T-helper 2 cell treated with Interferon-gamma antibody and Interleukin-4, amounts not matched to agents 100 ng/mL and 5 ng/mL, for 36 hours (primary cell): ENCODE data around the gene HSPA9. TPM values are rescaled to one million over a fixed set of nuclear protein-coding genes. Genes with fewer than 3 reads are reported as not detected.
"Not testable (repeated sequence)": the region's sequence is repeated elsewhere in the genome, so short reads cannot be mapped to it uniquely, and the experiment has no call there.

ENCODE experiments used
- intact Hi-C: fragments of 100-400 bp; cut with micrococcal nuclease; formaldehyde crosslinking; loops from one replicate; pipeline ENCODE4 v1.15.1; 2023
- total RNA-seq: library from RNA; stranded (reverse); gene quantifications from 2 replicates; pipeline ENCODE4 v1.2.3, GENCODE V29; 2022

The HSPA9 gene
- total RNA-seq, 1 donor from 2014 or later, result 227 TPM

DNA sequence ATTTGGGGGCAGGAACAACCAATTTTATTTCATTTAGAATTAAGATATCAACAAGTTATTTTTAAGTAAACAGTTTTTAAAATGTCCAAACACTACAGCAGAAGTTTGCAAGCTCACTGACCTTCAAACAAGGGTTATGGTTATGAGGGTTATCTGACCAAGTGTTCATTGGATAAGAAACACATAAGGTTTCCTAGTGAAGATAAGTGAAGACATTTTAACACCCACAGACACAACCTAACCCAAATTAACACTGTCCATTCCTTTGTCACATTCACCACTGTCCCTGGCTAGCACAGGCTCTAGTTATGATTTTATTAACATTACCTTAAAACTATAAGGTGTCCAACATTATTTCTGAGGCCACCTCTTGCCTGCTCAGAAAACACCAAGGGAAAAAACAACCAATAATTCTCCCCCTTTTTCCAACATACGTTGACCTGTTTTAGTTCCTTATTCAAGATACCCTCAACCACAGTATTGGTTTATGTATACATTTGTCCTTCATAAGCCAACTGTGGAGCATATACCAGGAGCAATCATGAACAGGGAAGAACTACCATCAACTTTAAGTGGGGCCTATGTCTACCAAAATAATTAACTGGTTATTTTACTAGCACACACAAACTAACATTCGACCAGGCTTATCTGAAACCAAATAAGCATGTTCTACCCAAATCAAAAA is 36.1 kb downstream of the HSPA9 start:
- intact Hi-C loops, result no loop called here

GRCh38 chr5:138536665-138537315 is 38.4 kb downstream of the HSPA9 start:
- intact Hi-C loops, result no loop called here

DNA sequence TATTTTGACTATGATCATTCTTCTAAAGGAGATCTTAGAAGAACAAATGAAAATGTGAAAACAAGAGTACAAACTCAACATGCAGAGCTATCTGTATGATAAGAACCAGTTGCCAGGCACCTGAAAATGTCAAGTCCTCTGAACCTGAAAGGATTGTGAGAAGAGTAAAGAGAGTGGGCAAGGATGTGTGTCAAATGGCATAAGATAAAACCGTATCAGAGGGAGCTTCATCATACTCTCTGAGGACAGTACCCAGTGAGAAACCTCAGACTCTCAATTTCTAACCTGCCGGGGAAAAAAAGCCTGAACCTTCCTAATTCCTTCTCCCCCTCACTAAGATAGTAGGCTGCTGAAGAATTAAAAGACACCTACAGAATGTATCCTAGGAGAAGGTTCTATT is 39.0 kb downstream of the HSPA9 start:
- intact Hi-C loops, result no loop called here

DNA sequence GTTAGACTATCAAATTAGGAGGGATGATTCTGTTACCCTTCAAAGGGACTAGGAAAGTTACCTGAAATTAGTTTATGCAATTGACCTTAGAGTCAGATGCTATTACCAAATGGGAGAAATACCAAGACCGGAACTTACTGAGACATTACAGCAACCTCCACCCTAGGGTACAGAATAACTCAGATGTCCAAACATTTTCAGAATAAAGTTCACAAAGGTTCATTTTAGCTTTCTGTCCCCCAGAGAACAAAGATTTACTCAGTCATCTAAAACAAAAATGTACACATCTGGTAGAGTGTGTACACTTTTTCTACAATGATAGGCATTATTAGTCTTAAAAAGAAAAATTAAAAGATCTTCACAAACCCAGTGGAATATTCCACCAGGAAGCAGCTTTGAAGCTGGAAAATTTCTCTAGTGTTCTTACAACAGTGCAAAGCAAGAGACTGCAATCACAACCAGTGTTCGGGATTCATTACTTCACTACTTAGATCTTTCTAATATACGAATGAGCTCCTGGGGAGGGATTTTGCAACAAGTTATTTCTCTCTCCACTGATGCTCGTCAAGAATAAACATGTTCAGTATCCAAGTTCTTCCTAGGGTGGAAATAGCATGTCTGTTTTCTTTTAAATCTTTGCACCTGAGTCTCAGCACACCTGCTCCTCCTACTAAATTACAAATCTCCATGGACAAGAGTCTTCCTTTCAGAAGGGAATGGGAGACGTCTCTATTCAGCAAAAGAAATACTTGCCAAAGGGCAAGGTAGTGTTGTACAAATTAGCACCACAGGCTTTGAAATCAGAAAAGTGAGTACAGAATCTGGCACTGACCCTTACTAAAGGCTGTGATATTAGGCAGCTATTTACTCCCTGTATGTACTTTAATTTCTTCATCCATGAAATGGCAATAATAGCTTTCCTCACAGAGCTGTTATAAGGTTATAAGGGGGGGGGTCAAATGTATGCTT is 40.9 kb downstream of the HSPA9 start:
- intact Hi-C loops, result no loop called here

DNA sequence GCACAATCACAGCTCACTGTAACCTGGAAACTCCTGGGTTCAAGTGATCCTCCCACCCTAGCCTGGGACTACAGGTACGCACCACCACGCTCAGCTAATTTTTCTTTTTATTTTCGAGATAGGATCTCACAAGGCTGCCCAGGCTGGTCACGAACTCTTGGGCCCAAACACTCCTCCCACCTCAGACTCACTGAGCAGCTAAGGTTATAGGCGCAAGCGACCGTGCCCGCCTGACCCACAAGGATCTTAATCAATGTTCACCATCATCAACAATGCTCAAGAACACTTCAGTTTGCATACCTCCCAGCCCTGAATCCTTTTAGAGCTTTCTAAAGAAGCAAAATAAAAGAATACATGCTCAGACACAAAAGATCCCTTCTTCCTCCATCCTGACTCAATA is 45.4 kb downstream of the HSPA9 start:
- intact Hi-C loops, result no loop called here

- intact Hi-C loops, result no loop called here
Measured at GRCh38 chr5:138528744-138529469, 46.3 kb downstream of the HSPA9 start.

- intact Hi-C loops, result no loop called here
Measured at GRCh38 chr5:138528208-138528607, 47.0 kb downstream of the HSPA9 start.

DNA sequence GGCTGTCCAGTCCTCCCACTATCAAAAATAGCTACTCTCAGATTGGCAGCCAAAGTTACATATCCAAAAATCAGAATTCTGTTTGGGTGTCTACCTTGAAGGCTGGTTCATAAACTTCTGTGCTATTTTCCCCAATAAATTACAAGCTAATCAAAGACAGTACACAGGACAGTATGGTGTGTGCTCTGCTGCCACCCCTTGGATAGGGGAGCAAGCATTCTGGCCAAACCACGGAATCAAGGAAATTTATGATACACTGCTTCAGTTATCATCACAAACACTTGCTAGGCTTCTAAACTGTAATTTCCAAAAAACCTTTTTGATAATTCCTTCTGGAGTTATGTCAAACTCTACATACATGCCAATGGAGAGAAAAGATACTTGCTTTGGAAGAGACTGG is 48.0 kb downstream of the HSPA9 start:
- intact Hi-C loops, result no loop called here

DNA sequence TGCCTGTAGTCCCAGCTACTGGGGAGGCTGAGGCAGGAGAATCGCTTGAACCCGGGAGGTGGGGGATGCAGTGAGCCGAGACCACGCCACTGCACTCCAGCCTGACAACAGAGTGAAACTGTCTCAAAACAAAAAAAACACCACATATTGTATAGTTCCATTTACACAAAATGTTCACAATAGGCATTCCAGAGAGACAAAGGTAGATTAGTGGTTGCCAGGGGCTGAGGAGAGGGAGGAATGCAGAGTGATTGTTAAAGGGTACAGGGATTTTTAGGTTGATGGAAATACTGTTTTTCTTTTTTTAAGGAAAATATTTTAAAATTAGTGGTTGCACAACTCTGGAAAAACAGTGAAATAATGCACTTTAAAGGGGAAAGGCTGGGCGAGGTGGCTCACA is 51.8 kb downstream of the HSPA9 start:
- intact Hi-C loops, result no loop called here

DNA sequence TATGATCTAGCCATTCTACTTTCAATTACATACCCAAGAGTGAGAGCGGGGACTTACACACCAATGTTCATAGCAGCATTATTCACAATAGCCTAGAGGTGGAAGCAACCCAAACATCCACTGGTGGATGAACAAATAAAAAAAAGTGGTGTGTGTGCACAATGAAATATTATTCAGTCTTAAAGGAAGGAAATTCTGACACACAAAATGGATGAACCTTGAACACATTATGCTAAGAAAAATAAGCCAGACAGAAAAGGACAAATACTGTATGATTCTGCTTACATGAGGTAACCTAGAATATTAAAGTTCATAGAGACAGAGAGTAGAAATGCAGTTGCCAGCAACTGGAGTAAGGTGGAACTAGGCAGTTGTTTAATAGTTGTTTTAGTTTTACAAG is 54.2 kb downstream of the HSPA9 start:
- intact Hi-C loops, result no loop called here

DNA sequence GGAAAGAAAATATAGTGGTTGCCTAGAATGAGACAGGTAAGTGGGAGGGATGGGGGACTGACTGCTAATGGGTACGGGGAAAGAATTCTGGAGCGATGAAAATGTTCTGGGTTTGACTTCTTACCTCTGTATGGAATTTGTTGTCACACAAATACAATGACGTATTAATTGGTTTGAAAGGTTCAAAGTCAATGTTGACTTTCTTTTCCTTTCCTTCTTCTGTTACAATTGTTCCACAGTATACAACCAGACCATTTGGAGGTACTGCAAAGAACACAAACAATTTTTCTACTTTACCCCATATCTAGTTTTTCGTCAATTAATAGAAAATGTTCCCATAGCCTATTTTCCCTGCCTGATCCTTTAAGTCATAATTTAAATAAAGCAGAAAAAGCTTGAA is 57.8 kb downstream of the HSPA9 start:
- intact Hi-C loops, result no loop called here

DNA sequence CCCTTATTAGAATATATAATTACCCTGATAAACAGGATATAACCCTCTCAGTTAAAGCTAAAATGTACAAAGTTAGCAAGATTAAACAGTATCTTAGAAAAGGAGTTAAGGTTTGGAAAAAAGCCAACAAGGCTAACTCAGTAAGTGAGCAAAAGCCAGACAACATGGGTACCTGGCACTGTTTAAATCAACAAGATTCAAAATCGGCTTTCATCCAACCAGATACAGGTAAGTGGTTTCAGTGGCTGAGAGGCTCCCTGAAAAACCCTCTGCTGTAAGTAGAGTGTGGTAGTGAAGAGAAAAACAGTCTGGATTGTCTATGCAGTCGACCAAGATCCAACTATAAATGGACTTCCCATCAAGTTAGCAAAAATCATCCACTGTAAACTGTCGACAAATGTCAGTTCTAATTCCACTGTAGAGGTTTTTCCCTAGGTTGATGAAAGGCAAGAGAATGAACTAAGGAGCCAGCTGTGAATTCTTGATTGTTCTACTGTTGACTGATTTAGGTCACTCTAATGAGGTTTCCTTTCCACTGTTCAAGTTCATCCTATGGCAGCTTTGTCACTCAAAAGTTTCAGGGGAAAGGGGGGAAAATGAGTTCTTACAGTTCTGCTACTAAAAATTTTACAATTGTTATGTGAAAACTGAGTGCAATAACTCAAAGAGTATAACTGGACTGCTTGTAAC is 59.5 kb downstream of the HSPA9 start:
- intact Hi-C loops, result no loop called here

DNA sequence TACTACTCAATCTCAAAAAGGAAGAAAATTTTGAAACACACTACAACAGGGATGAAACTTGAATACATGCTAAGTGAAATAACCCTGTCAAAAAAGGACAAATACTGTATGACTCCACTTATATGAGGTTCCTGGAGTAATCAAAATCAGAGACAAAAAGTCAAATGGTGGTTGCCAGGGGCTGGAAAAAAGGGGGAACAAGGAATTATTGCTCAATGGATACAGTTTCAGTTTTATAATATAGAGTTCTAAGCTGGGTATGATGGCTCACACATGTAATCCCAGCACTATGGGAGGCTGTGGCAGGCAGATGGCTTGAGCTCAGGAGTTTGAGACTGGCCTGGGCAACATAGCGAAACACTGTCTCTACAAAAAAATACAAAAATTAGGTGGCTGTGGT is 61.2 kb downstream of the HSPA9 start:
- intact Hi-C loops, result no loop called here

GRCh38 chr5:138508958-138509357 is 66.2 kb downstream of the HSPA9 start:
- intact Hi-C loops, result no loop called here

GRCh38 chr5:138507485-138507884 is 67.7 kb downstream of the HSPA9 start:
- intact Hi-C loops, result not testable (repeated sequence)

DNA sequence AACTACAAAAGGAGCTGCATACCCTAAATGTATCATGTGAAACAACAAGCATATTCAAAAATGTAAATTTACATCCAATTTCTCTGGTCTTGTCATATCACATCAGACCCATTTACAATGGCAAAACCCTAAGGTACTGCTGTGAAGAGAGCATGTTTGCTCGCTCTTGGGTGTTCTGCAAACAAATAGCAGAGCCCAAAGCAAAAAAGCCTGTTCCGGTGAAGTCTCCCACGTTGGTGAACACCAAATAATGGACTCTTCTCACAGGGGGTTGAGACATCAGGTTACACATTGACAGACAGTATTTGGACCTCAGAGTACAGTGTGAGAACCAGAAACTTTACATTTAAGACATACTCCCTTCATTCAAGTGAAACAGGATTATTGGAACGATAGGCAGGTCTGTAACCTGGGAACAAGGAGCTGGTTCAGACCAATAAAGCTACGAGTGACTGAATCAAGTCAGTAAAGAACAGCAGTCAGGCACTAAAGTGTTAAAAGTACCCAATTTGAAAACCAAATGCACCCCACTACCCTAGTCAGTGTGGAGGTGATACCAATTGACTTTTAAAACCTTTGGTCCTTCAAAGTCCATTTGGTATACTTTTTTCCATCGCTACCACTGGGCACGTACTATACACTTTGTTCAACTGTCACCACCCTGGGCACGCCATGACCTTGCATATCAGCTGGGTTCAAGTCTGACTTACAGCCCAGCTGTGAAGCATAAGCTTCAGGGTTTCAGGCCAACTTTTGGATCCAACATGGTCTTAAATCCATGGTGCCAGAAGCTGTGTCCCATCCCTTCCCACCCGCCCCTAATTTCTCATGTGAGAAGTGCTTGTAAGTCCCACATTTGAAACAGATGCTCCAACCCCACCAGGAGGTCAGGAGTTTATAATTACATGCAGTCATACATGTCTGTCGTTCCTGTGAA is 68.6 kb downstream of the HSPA9 start:
- intact Hi-C loops, result no loop called here

DNA sequence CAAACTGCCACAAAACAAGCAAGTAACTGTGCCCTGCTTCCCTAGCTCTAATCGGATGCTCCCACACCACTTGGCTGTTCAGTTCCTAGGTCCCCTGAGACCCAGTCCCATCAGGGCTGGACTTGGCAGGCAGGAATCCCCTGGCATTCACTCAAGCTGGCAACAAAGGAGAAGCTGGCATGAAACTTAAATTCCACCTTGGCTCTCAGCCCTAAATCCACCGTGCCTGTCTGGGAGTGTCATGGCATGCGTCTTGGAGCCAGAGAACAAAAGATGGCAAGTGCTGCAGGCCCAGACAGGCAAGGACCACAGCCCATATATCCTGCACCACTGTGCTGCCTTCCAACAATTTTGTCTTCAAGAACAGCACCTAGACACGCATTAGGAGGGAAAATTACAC is 70.4 kb downstream of the HSPA9 start:
- intact Hi-C loops, result no loop called here
